ENCODE results near the gene PRUNE2.

- TF ChIP-seq, protein P1, sequence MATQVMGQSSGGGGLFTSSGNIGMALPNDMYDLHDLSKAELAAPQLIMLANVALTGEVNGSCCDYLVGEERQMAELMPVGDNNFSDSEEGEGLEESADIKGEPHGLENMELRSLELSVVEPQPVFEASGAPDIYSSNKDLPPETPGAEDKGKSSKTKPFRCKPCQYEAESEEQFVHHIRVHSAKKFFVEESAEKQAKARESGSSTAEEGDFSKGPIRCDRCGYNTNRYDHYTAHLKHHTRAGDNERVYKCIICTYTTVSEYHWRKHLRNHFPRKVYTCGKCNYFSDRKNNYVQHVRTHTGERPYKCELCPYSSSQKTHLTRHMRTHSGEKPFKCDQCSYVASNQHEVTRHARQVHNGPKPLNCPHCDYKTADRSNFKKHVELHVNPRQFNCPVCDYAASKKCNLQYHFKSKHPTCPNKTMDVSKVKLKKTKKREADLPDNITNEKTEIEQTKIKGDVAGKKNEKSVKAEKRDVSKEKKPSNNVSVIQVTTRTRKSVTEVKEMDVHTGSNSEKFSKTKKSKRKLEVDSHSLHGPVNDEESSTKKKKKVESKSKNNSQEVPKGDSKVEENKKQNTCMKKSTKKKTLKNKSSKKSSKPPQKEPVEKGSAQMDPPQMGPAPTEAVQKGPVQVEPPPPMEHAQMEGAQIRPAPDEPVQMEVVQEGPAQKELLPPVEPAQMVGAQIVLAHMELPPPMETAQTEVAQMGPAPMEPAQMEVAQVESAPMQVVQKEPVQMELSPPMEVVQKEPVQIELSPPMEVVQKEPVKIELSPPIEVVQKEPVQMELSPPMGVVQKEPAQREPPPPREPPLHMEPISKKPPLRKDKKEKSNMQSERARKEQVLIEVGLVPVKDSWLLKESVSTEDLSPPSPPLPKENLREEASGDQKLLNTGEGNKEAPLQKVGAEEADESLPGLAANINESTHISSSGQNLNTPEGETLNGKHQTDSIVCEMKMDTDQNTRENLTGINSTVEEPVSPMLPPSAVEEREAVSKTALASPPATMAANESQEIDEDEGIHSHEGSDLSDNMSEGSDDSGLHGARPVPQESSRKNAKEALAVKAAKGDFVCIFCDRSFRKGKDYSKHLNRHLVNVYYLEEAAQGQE (IDR thresholded peaks at IDR 0.05; ENCODE audit: insufficient read depth in 1 of 2, low read depth in 2 of 2, low read length in 2 of 2) = no peak
- TF ChIP-seq POLR2AphosphoS5 (IDR thresholded peaks at IDR 0.05; ENCODE audit: low read depth, low read length) = no peak
These were observed 281.4 kb downstream of the PRUNE2 start for GRCh38 chr9:76624391-76625048.
